Fibroblast of peridontal ligament (primary cell): Measurements from ENCODE around the gene ATN1.
"Not testable (repeated sequence)": the region's sequence is repeated elsewhere in the genome, so short reads cannot be mapped to it uniquely, and the experiment has no call there.

Experiments
- DNase-seq: peaks from one replicate; pipeline ENCODE4 v3.0.0-alpha.2; 2010; ENCODE audit errors: extremely low read depth

ATN1 gene

GRCh38 chr12:6903722-6904121 is 24.0 kb upstream of the ATN1 start:
- no peak for DNase-seq

- peak; percentile 94 for DNase-seq
Measured at GRCh38 chr12:6904280-6905276, 23.2 kb upstream of the ATN1 start, which contains the start of gene LRRC23. Gene LRRC23, plus strand, starts transcription at chr12:6904822. Its CDS starts 812 bp downstream, at chr12:6905634.

GRCh38 chr12:6905414-6906040 is 22.2 kb upstream of the ATN1 start:
- DNase-seq = no peak

- DNase-seq = not testable (repeated sequence)
Measured at GRCh38 chr12:6908141-6908540, 19.6 kb upstream of the ATN1 start.

GRCh38 chr12:6909421-6910145 is 18.2 kb upstream of the ATN1 start:
- DNase-seq = no peak

GRCh38 chr12:6912164-6912935 is 15.4 kb upstream of the ATN1 start:
- no peak for DNase-seq

GRCh38 chr12:6914246-6914946 is 13.4 kb upstream of the ATN1 start, which contains the start of gene ENO2:
Gene ENO2, plus strand, starts transcription at chr12:6914580. Its CDS starts 1,253 bp downstream, at chr12:6915833.
- peak; percentile 52 for DNase-seq

GRCh38 chr12:6914947-6915788 is 12.6 kb upstream of the ATN1 start:
- DNase-seq = no peak

- DNase-seq = no peak
Measured at GRCh38 chr12:6915789-6916285, 11.9 kb upstream of the ATN1 start.

GRCh38 chr12:6916426-6917200 is 11.1 kb upstream of the ATN1 start:
- DNase-seq = no peak

GRCh38 chr12:6917491-6918231 is 10.1 kb upstream of the ATN1 start:
- DNase-seq = no peak

GRCh38 chr12:6919588-6919987 is 8.2 kb upstream of the ATN1 start:
- DNase-seq = no peak

GRCh38 chr12:6921539-6921938 is 6.2 kb upstream of the ATN1 start:
- no peak for DNase-seq

GRCh38 chr12:6921996-6922946 is 5.5 kb upstream of the ATN1 start:
- no peak for DNase-seq

- DNase-seq = no peak
Measured at GRCh38 chr12:6923003-6923732, 4.6 kb upstream of the ATN1 start.

- DNase-seq = no peak
Measured at GRCh38 chr12:6923851-6924250, 3.9 kb upstream of the ATN1 start.
